ENCODE measurements around the gene RPP25L.

GRCh38 chr9:34594177-34594576 lies 17.7 kb downstream of the RPP25L start:
- no peak for TF ChIP-seq EP300 (IDR thresholded peaks at IDR 0.05; ENCODE audit: borderline replicate concordance)
- no peak for TF ChIP-seq YY1 (IDR thresholded peaks at IDR 0.05; ENCODE audit: low read depth)
- TF ChIP-seq, protein P1, sequence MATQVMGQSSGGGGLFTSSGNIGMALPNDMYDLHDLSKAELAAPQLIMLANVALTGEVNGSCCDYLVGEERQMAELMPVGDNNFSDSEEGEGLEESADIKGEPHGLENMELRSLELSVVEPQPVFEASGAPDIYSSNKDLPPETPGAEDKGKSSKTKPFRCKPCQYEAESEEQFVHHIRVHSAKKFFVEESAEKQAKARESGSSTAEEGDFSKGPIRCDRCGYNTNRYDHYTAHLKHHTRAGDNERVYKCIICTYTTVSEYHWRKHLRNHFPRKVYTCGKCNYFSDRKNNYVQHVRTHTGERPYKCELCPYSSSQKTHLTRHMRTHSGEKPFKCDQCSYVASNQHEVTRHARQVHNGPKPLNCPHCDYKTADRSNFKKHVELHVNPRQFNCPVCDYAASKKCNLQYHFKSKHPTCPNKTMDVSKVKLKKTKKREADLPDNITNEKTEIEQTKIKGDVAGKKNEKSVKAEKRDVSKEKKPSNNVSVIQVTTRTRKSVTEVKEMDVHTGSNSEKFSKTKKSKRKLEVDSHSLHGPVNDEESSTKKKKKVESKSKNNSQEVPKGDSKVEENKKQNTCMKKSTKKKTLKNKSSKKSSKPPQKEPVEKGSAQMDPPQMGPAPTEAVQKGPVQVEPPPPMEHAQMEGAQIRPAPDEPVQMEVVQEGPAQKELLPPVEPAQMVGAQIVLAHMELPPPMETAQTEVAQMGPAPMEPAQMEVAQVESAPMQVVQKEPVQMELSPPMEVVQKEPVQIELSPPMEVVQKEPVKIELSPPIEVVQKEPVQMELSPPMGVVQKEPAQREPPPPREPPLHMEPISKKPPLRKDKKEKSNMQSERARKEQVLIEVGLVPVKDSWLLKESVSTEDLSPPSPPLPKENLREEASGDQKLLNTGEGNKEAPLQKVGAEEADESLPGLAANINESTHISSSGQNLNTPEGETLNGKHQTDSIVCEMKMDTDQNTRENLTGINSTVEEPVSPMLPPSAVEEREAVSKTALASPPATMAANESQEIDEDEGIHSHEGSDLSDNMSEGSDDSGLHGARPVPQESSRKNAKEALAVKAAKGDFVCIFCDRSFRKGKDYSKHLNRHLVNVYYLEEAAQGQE (IDR thresholded peaks at IDR 0.05; ENCODE audit: low read depth), result no peak
- no peak for TF ChIP-seq RAD21 (IDR thresholded peaks at IDR 0.05; ENCODE audit: low read depth)
- TF ChIP-seq EGR1 (IDR thresholded peaks at IDR 0.05), result no peak
- TF ChIP-seq TCF12 (IDR thresholded peaks at IDR 0.05; ENCODE audit: low read depth), result no peak
- no peak for TF ChIP-seq TAF1 (IDR thresholded peaks at IDR 0.05; ENCODE audit: low read depth)
- TF ChIP-seq MAX (IDR thresholded peaks at IDR 0.05), result no peak
- TF ChIP-seq CEBPB (IDR thresholded peaks at IDR 0.05), result no peak
- no peak for TF ChIP-seq FOXM1 (IDR thresholded peaks at IDR 0.05; ENCODE audit: borderline replicate concordance, low read depth)
- TF ChIP-seq NFIC (IDR thresholded peaks at IDR 0.05), result no peak

Data from Ishikawa (cell line).